ENCODE data around the gene H2AZ1. TPM values are rescaled to one million over a fixed set of nuclear protein-coding genes. Genes with fewer than 3 reads are reported as not detected.

The H2AZ1 gene
- total RNA-seq, 1 experiment from 2014 or later = 1,095 TPM

DNA sequence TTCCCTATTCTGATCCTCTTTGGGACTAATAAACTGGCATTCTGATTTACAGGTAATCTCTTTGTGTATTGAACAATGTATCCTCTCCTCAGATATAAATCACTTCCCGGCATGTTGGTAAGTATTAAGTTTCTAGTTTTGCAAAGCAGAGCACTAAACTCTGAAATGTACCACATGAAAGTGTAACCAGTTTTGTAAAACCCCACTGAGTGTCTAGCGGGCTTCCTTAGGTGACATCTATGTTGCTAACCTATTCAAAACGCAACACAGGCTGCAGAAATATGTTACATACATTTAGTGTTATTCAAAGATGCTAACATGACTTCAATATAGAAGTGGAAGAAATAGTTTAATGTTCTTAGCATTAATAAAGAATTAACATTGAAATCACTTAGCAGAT, 28.9 kb downstream of the H2AZ1 start:
- DNase-seq (ENCODE audit: low spot score) = no peak
- H3K9me3 ChIP-seq (ENCODE audit: low read depth, low read length, poor library complexity, severe bottlenecking) = no peaks in the 10 kb centered on the region
- peaks cover 9% of the 10 kb centered on the region for H3K36me3 ChIP-seq (ENCODE audit: insufficient read depth, low read length, poor library complexity, severe bottlenecking)
- no TSS peak for BruUV-seq (replicated peaks)
- H3K27me3 ChIP-seq (replicated peaks; ENCODE audit: insufficient read depth, low read depth, low read length, poor library complexity) = no peaks in the 10 kb centered on the region
- intact Hi-C loops (cut with micrococcal nuclease; ENCODE audit: unreplicated experiment) = no loop called here
- H3K27ac ChIP-seq (ENCODE audit: low read depth, low read length, poor library complexity, severe bottlenecking) = no peak overlapping the region
- no peak overlapping the region for H3K4me3 ChIP-seq (ENCODE audit: low read depth, low read length, poor library complexity, severe bottlenecking)
- CTCF ChIA-PET = no interaction called here
- POLR2A ChIA-PET (ENCODE audit: low non-redundant PET) = no interaction called here
- no peak for TF ChIP-seq EZH2 (IDR thresholded peaks at IDR 0.05; ENCODE audit: borderline replicate concordance, low read depth, low read length, poor library complexity, severe bottlenecking)
- TF ChIP-seq, protein P1, sequence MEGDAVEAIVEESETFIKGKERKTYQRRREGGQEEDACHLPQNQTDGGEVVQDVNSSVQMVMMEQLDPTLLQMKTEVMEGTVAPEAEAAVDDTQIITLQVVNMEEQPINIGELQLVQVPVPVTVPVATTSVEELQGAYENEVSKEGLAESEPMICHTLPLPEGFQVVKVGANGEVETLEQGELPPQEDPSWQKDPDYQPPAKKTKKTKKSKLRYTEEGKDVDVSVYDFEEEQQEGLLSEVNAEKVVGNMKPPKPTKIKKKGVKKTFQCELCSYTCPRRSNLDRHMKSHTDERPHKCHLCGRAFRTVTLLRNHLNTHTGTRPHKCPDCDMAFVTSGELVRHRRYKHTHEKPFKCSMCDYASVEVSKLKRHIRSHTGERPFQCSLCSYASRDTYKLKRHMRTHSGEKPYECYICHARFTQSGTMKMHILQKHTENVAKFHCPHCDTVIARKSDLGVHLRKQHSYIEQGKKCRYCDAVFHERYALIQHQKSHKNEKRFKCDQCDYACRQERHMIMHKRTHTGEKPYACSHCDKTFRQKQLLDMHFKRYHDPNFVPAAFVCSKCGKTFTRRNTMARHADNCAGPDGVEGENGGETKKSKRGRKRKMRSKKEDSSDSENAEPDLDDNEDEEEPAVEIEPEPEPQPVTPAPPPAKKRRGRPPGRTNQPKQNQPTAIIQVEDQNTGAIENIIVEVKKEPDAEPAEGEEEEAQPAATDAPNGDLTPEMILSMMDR (conservative IDR thresholded peaks at IDR 0.05; ENCODE audit: low read depth, low read length) = no peak
- H3K4me1 ChIP-seq (ENCODE audit: insufficient read depth, low read length, poor library complexity, severe bottlenecking) = no peaks in the 10 kb centered on the region

DNA sequence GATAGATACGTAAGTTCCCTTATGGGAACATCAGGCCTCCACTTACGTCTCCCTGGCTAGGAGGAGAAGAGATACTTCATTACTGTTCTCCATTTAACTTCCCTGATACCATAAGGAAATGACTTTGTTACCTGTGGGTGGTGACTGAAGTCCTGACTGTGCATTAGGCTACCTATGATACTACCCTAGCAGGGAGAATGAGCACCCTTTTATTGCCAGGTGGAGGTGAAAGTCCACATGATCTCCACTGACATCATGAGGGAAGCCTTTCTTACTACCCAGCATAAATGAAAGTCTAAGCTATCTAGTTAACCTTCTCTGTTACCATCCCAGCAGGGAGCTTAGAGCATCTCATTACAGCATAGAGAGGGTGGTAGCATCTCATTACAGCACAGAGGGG, 31.4 kb downstream of the H2AZ1 start:
- ChIA-PET CTCF (no interaction called here), POLR2A (ENCODE audit: low non-redundant PET) (no interaction called here)
- intact Hi-C loops (cut with micrococcal nuclease; ENCODE audit: unreplicated experiment) = no loop called here
- no peak for TF ChIP-seq EZH2 (IDR thresholded peaks at IDR 0.05; ENCODE audit: borderline replicate concordance, low read depth, low read length, poor library complexity, severe bottlenecking)
- TF ChIP-seq, protein P1 (conservative IDR thresholded peaks at IDR 0.05; ENCODE audit: low read depth, low read length) = no peak
- DNase-seq (ENCODE audit: low spot score) = no peak
- H3K36me3 ChIP-seq (ENCODE audit: insufficient read depth, low read length, poor library complexity, severe bottlenecking) = peaks cover 9% of the 10 kb centered on the region
- H3K27me3 ChIP-seq (replicated peaks; ENCODE audit: insufficient read depth, low read depth, low read length, poor library complexity) = no peaks in the 10 kb centered on the region
- BruUV-seq (replicated peaks) = no TSS peak
- H3K9me3 ChIP-seq (ENCODE audit: low read depth, low read length, poor library complexity, severe bottlenecking) = no peaks in the 10 kb centered on the region
- no peak overlapping the region for H3K27ac ChIP-seq (ENCODE audit: low read depth, low read length, poor library complexity, severe bottlenecking)
- no peak overlapping the region for H3K4me3 ChIP-seq (ENCODE audit: low read depth, low read length, poor library complexity, severe bottlenecking)
- no peaks in the 10 kb centered on the region for H3K4me1 ChIP-seq (ENCODE audit: insufficient read depth, low read length, poor library complexity, severe bottlenecking)

DNA sequence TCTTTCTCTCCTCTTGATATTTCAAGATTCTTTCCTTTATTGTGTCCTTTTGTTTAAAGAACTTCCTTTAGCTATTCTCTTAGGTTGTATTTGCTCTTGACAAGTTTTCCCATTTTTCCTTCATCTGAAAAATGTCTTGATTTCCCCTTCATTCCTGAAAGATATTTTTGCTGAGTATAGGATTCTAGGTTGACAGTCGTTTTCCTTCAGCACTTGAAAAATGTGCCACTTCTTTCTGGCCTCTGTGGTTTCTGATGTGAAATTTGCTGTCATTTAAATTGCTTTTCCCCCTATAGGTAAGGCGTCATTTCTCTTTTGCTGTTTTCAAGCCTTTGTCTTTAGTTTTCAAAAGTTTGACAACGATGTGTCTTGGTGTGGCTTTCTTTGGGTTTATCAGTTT, 32.5 kb downstream of the H2AZ1 start:
- TF ChIP-seq, protein P1 (conservative IDR thresholded peaks at IDR 0.05; ENCODE audit: low read depth, low read length) = no peak
- no peak for TF ChIP-seq EZH2 (IDR thresholded peaks at IDR 0.05; ENCODE audit: borderline replicate concordance, low read depth, low read length, poor library complexity, severe bottlenecking)
- CTCF ChIA-PET = no interaction called here
- no peaks in the 10 kb centered on the region for H3K27me3 ChIP-seq (replicated peaks; ENCODE audit: insufficient read depth, low read depth, low read length, poor library complexity)
- H3K36me3 ChIP-seq (ENCODE audit: insufficient read depth, low read length, poor library complexity, severe bottlenecking) = peaks cover 7% of the 10 kb centered on the region
- H3K4me1 ChIP-seq (ENCODE audit: insufficient read depth, low read length, poor library complexity, severe bottlenecking) = no peaks in the 10 kb centered on the region
- BruUV-seq (replicated peaks) = no TSS peak
- H3K9me3 ChIP-seq (ENCODE audit: low read depth, low read length, poor library complexity, severe bottlenecking) = no peaks in the 10 kb centered on the region
- intact Hi-C loops (cut with micrococcal nuclease; ENCODE audit: unreplicated experiment) = no loop called here
- POLR2A ChIA-PET (ENCODE audit: low non-redundant PET) = no interaction called here
- no peak for DNase-seq (ENCODE audit: low spot score)
- H3K4me3 ChIP-seq (ENCODE audit: low read depth, low read length, poor library complexity, severe bottlenecking) = no peak overlapping the region
- H3K27ac ChIP-seq (ENCODE audit: low read depth, low read length, poor library complexity, severe bottlenecking) = no peak overlapping the region

All from A673 (cell line).